GM10266 (cell line): ENCODE measurements around the gene KCTD15.

Experiments used
- DNase-seq: peaks from one replicate; pipeline ENCODE4 v3.0.0; 2012; ENCODE audit errors: extremely low spot score
- TF ChIP-seq, protein P1 (sequence below): IDR thresholded peaks from 2 replicates; pipeline ENCODE4 v1.5.1; 2012; ENCODE audit warnings: mild to moderate bottlenecking, low read depth; ENCODE audit not compliant: control insufficient read depth, insufficient read depth; ENCODE audit errors: missing control alignments

The KCTD15 gene

GRCh38 chr19:33752018-33752800 lies 44.5 kb upstream of the KCTD15 start:
- TF ChIP-seq, protein P1, sequence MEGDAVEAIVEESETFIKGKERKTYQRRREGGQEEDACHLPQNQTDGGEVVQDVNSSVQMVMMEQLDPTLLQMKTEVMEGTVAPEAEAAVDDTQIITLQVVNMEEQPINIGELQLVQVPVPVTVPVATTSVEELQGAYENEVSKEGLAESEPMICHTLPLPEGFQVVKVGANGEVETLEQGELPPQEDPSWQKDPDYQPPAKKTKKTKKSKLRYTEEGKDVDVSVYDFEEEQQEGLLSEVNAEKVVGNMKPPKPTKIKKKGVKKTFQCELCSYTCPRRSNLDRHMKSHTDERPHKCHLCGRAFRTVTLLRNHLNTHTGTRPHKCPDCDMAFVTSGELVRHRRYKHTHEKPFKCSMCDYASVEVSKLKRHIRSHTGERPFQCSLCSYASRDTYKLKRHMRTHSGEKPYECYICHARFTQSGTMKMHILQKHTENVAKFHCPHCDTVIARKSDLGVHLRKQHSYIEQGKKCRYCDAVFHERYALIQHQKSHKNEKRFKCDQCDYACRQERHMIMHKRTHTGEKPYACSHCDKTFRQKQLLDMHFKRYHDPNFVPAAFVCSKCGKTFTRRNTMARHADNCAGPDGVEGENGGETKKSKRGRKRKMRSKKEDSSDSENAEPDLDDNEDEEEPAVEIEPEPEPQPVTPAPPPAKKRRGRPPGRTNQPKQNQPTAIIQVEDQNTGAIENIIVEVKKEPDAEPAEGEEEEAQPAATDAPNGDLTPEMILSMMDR: no peak
- DNase-seq: no peak

DNA sequence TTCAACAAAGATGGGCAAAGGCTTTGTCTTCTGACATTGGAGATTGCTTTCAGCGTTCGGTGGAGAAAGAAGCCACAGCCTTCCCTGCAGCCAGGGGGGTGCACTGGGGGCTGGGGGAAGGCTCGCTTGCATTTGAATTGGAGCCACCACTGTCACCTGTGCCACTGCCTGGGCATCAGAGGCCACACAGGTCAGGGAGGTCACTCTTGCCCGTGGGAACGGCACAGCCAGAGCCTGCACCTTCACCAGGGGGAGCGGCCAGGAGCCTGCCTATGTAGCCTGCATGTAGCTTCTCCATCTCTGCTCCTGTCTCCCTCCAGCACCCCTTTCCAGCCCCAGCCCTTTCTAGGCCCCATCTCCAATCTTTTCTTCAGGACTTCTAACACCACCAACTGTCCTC lies 43.7 kb upstream of the KCTD15 start:
- no peak for DNase-seq
- TF ChIP-seq, protein P1: no peak

- TF ChIP-seq, protein P1: no peak
- no peak for DNase-seq
These were observed 42.3 kb upstream of the KCTD15 start for GRCh38 chr19:33754361-33754760.

- no peak for DNase-seq
- TF ChIP-seq, protein P1: no peak
These were observed 41.3 kb upstream of the KCTD15 start for GRCh38 chr19:33755099-33756035.

DNA sequence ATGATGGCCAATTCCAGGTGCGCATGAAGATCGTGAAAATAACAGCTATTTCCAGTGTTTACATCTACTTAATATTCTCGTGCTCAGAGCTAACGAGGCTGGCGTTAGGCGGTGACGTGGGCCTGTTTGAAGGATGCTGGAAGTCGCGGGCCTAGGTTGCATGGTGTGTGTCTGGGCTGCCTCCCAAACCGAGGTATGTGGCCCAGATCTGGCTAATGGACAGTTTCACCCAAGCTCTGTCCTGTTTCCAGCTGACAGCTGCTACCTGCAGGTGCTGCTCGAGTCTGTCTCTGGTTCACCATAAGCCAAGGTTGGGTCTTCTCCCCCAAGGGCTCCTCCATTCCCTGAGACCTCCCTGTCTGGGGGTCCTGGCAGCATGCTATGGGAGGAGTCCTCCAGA lies 40.5 kb upstream of the KCTD15 start:
- no peak for DNase-seq
- TF ChIP-seq, protein P1: no peak

DNA sequence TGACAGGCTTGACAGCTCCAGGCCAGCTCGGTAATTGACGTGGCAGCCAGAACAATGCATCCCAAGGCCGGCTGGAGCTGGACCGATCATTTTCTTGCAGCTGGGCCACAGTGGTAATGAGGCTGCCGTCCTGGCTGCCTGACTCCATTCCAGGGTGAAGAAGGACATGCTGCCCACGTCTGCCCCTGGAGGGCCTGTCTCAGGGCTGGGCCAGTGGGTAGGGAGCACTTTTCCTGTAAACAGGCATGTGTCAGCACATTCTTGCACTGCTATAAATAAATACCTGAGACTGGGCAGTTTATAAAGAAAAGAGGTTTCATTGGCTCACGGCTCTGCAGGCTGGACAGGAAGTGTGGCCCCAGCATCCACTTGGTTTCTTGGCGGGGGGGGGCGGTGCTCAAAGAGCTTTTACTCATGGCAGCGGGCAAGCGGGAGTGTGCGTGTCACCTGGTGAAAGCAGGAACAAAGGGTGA lies 38.1 kb upstream of the KCTD15 start:
- DNase-seq: no peak
- TF ChIP-seq, protein P1: no peak
